Keratinocyte (primary cell): ENCODE results near the gene NPHP1. TPM values are rescaled to one million over a fixed set of nuclear protein-coding genes. Genes with fewer than 3 reads are reported as not detected.

Experiments used
- DNase-seq: peaks from one replicate; pipeline ENCODE4 v3.0.0-alpha.2; 2011; ENCODE audit warnings: low read depth, missing footprints, low spot score
- FAIRE-seq: peaks from 2 replicates; lab custom pipeline; 2011; peaks lifted over from hg19 to GRCh38; lab: Jason Lieb, UNC
- H2AFZ ChIP-seq: 2 replicates; pipeline ENCODE4 v1.6.0; 2012; ENCODE audit warnings: low read length, control low read depth, inconsistent platforms; ENCODE audit not compliant: control insufficient read depth
- H3K27ac ChIP-seq: 2 replicates; pipeline ENCODE4 v1.5.1; 2011; ENCODE audit warnings: low read length; ENCODE audit not compliant: control insufficient read depth, insufficient read depth
- H3K27me3 ChIP-seq: 3 replicates; pipeline ENCODE4 v1.6.0; 2011; ENCODE audit warnings: low read length; ENCODE audit not compliant: control insufficient read depth, insufficient read depth; ENCODE audit errors: extremely low read depth
- H3K36me3 ChIP-seq, 2 experiments: 2 replicates in 1 of 2; 3 replicates in 1 of 2; pipeline ENCODE4 v1.5.1; 2011; ENCODE audit warnings: low read length in 2 of 2, mild to moderate bottlenecking in 1 of 2; ENCODE audit not compliant: control insufficient read depth in 2 of 2, insufficient read depth in 2 of 2; ENCODE audit errors: extremely low read depth in 1 of 2
- H3K4me1 ChIP-seq: 3 replicates; pipeline ENCODE4 v1.5.1; 2011; ENCODE audit warnings: low read length; ENCODE audit not compliant: control insufficient read depth, insufficient read depth; ENCODE audit errors: extremely low read depth
- H3K4me2 ChIP-seq: 3 replicates; pipeline ENCODE4 v1.6.0; 2011; ENCODE audit warnings: low read depth, low read length; ENCODE audit not compliant: control insufficient read depth, insufficient read depth; ENCODE audit errors: extremely low read depth
- H3K4me3 ChIP-seq, 3 experiments: fragments of 200-600 bp in 1 of 3; sonication (generic) in 1 of 3; 2 replicates in 2 of 3; 3 replicates in 1 of 3; pipeline ENCODE4 v1.5.1; 2011 to 2016; ENCODE audit warnings: low read length in 3 of 3, mild to moderate bottlenecking in 3 of 3, control low read depth in 2 of 3, inconsistent platforms in 1 of 3, low read depth in 1 of 3, mixed read lengths in 1 of 3, mixed run types in 1 of 3, moderate library complexity in 1 of 3; ENCODE audit not compliant: control insufficient read depth in 2 of 3, insufficient read depth in 2 of 3; ENCODE audit errors: extremely low read depth in 1 of 3
- H3K79me2 ChIP-seq: 2 replicates; pipeline ENCODE4 v1.6.0; 2012; ENCODE audit warnings: low read length; ENCODE audit not compliant: control insufficient read depth, insufficient read depth
- H3K9ac ChIP-seq: 3 replicates; pipeline ENCODE4 v1.6.0; 2011; ENCODE audit warnings: low read length; ENCODE audit not compliant: control insufficient read depth, insufficient read depth; ENCODE audit errors: extremely low read depth
- H3K9me1 ChIP-seq: 3 replicates; pipeline ENCODE4 v1.6.0; 2011; ENCODE audit warnings: low read length; ENCODE audit not compliant: control insufficient read depth, insufficient read depth; ENCODE audit errors: extremely low read depth
- H3K9me3 ChIP-seq: 2 replicates; pipeline ENCODE4 v1.5.1; 2012; ENCODE audit warnings: low read depth, low read length; ENCODE audit not compliant: control insufficient read depth
- H4K20me1 ChIP-seq: 3 replicates; pipeline ENCODE4 v1.6.0; 2011; ENCODE audit warnings: low read length; ENCODE audit not compliant: control insufficient read depth, insufficient read depth; ENCODE audit errors: extremely low read depth
- EZH2 ChIP-seq: IDR thresholded peaks from one replicate; pipeline ENCODE4 v1.6.1; 2012; ENCODE audit warnings: inconsistent platforms, mild to moderate bottlenecking, low read length, moderate library complexity
- dilution Hi-C: fragments of 300-500 bp; cut with MboI; formaldehyde crosslinking; loops from one replicate; pipeline ENCODE4 v1.7.0; 2020; ENCODE audit warnings: low sequenced_read_pairs; ENCODE audit not compliant: extremely low pct_ligation_motif_present
- polyA plus RNA-seq, 5 experiments: library from polyadenylated mRNA; depleted of rRNA in 3 of 5; stranded (reverse) in 3 of 5; stranded (forward) in 1 of 5; unstranded in 1 of 5; fragments of >200 nt; gene quantifications; 1 replicate in 1 of 5; 2 replicates in 3 of 5; 3 replicates in 1 of 5; pipeline versions ENCODE4 v1.2.1 to v1.2.3, GENCODE V29; 2011 to 2012; ENCODE audit warnings: missing spikeins in 2 of 5, low read depth in 1 of 5, low replicate concordance in 1 of 5
- TF ChIP-seq, protein P1 (sequence below), 3 experiments: IDR thresholded peaks in 1 of 3; conservative IDR thresholded peaks in 1 of 3; optimal IDR thresholded peaks in 1 of 3; 2 replicates in 2 of 3; 3 replicates in 1 of 3; pipeline versions ENCODE3 to v1.5.1; 2011; ENCODE audit warnings: low read length in 3 of 3, mild to moderate bottlenecking in 3 of 3, moderate library complexity in 2 of 3, control low read depth in 1 of 3, inconsistent platforms in 1 of 3; ENCODE audit not compliant: insufficient read depth in 2 of 3; ENCODE audit errors: extremely low read depth in 1 of 3

Gene NPHP1
- polyA plus RNA-seq, 1 donor (not counting 4 experiments of a cell fraction or from before 2014, with no cell fraction given), result 8.1 TPM

DNA sequence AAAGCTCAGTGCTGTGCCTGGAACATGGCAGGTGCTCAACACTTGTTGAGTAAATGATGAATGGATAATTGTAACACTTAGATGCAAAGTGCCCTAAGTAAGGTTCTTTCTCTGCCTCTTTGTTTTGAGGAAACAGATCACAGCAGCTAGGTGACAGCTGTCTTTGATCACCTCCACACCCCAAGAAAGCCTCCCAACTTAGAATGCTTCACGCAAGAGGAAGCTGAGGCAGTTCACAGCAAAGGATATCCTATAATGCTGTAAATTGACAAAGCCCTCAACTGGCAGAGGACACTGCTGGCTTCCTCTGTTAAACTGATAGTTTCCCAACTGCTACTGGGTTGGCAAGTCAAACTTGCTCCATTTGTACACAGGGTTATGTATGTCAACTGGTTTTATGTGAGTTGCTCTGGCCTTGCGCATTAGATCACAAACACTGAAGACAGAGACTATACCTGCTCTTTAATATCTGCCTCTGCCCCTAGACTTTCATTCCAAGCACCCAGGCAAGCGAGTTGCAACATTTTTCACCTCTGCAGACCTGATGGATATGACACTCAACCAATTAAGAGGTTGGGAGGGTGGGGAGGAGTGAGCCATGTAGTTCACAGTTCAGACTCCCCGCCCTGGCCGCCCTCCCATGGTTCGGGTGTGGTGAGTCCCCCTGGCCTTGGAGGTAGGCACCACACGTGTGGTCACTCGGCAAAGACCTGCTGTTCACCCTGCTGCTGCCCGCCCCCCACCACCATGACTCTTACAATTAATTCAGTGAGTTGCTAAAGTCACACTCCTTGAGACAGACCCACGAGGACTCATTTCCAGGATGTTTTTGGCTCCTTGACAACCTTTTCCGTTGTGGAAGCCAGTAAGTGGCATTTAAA lies 84.4 kb downstream of the NPHP1 start:
- H3K9me3 ChIP-seq, result no peaks in the 10 kb centered on the region
- no peak overlapping the region for H2AFZ ChIP-seq
- peaks cover 2% of the 10 kb centered on the region for H3K79me2 ChIP-seq
- DNase-seq, result no peak
- no peak overlapping the region for H3K9ac ChIP-seq
- no peak for FAIRE-seq
- dilution Hi-C loops, result no loop called here
- H3K4me1 ChIP-seq, result peaks cover 16% of the 10 kb centered on the region
- TF ChIP-seq, protein P1, sequence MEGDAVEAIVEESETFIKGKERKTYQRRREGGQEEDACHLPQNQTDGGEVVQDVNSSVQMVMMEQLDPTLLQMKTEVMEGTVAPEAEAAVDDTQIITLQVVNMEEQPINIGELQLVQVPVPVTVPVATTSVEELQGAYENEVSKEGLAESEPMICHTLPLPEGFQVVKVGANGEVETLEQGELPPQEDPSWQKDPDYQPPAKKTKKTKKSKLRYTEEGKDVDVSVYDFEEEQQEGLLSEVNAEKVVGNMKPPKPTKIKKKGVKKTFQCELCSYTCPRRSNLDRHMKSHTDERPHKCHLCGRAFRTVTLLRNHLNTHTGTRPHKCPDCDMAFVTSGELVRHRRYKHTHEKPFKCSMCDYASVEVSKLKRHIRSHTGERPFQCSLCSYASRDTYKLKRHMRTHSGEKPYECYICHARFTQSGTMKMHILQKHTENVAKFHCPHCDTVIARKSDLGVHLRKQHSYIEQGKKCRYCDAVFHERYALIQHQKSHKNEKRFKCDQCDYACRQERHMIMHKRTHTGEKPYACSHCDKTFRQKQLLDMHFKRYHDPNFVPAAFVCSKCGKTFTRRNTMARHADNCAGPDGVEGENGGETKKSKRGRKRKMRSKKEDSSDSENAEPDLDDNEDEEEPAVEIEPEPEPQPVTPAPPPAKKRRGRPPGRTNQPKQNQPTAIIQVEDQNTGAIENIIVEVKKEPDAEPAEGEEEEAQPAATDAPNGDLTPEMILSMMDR (optimal IDR thresholded peaks at IDR 0.05 in 1 of 3, IDR thresholded peaks at IDR 0.05 in 1 of 3, conservative IDR thresholded peaks at IDR 0.05 in 1 of 3; ENCODE audit: extremely low read depth in 1 of 3, insufficient read depth in 2 of 3, low read length in 3 of 3), result no peak
- TF ChIP-seq EZH2, result no peak
- H4K20me1 ChIP-seq, result no peaks in the 10 kb centered on the region
- no peak overlapping the region for H3K27ac ChIP-seq
- H3K4me2 ChIP-seq, result no peak overlapping the region
- no peaks in the 10 kb centered on the region for H3K36me3 ChIP-seq
- H3K27me3 ChIP-seq, result no peaks in the 10 kb centered on the region
- no peak overlapping the region for H3K4me3 ChIP-seq
- no peaks in the 10 kb centered on the region for H3K9me1 ChIP-seq

DNA sequence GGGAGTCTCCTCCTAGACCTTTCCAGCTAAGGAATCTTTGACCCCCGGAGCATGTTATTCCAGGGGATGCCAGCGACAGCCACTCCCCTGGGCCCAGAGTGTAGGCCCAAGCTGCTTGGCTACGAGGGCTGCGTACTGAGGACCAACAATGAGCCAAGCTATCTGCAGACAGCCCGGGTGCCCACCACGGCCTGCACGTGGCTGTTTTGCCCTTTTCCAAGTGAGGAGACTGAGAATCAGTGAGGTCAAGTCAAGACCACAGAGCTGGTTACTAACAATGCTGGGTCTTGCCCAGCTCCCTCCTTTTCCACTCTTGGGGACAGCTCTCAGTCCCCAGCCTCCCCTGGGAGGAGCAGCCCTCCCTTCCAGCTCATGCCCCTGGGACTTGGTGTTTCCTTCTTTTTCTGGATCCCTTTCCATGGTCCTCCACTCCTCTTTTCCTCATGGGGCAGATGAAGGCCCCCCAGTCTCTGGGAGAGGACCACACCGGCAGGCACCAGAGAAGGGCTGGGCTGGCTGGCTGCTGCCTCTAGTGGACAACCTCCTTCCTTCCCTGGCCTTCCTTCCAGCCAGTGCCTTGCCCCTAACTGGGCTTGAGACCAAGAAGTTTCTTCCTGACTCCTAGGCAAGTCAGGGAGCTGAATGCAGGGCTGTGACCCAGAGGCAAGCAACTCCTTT lies 88.6 kb downstream of the NPHP1 start:
- peak overlapping the region; percentile 79 for H2AFZ ChIP-seq
- peaks cover 42% of the 10 kb centered on the region for H3K79me2 ChIP-seq
- H3K9ac ChIP-seq, result peak overlapping the region; percentile 86
- H3K27ac ChIP-seq, result peak overlapping the region; percentile 80
- FAIRE-seq, result peak; percentile 26
- DNase-seq, result no peak
- no peaks in the 10 kb centered on the region for H3K9me3 ChIP-seq
- no peaks in the 10 kb centered on the region for H3K36me3 ChIP-seq
- no peak for TF ChIP-seq EZH2
- TF ChIP-seq, protein P1 (optimal IDR thresholded peaks at IDR 0.05 in 1 of 3, IDR thresholded peaks at IDR 0.05 in 1 of 3, conservative IDR thresholded peaks at IDR 0.05 in 1 of 3; ENCODE audit: extremely low read depth in 1 of 3, insufficient read depth in 2 of 3, low read length in 3 of 3), result peak; percentile 64 to 78 (median 76)
- H3K4me1 ChIP-seq, result peaks cover 24% of the 10 kb centered on the region
- H3K9me1 ChIP-seq, result no peaks in the 10 kb centered on the region
- dilution Hi-C loops, result no loop called here
- peak overlapping the region; percentile 99 for H3K4me2 ChIP-seq
- peak overlapping the region; percentile 81 to 88 (median 81) for H3K4me3 ChIP-seq
- H3K27me3 ChIP-seq, result no peaks in the 10 kb centered on the region
- no peaks in the 10 kb centered on the region for H4K20me1 ChIP-seq
